ENCODE results near the gene CNPY3. TPM values are rescaled to one million over a fixed set of nuclear protein-coding genes. Genes with fewer than 3 reads are reported as not detected.

The CNPY3 gene
- total and polyA plus RNA-seq, 2 of the 13 experiments (the other 11 are each of a cell fraction or from before 2014, with no cell fraction given), result 42.3 to 60.2 TPM

GRCh38 chr6:42890311-42891198 lies 38.7 kb upstream of the CNPY3 start:
- H3K4me1 ChIP-seq (ENCODE audit: insufficient read depth, low read length), result peaks cover 46% of the 10 kb centered on the region
- peak overlapping the region; percentile 11 for H2AFZ ChIP-seq (ENCODE audit: low read length)
- WGBS (ENCODE audit: low lambda C conversion rate), result under 1% methylated on average over 47 of the region's 63 CpGs
- H3K79me2 ChIP-seq (ENCODE audit: insufficient read depth, low read length), result no peaks in the 10 kb centered on the region
- peak overlapping the region; percentile 93 for H3K9ac ChIP-seq (ENCODE audit: insufficient read depth, low read depth, low read length)
- POLR2A ChIA-PET, result interaction anchor here (1.0 to 7.3 kb wide), 13 partner anchors 11 to 205 kb away, joined by 3 to 147 read pairs (median 7); partner anchors contain the start of genes BICRAL, CNPY3, GNMT and KLC4
- intact Hi-C loops (cut with micrococcal nuclease; ENCODE audit: unreplicated experiment), result loop anchor here (1.0 to 5.0 kb wide), 2 partner anchors 11 to 163 kb away; partner anchors contain the start of gene RPL7L1
- CTCF ChIA-PET (ENCODE audit: low intra/inter-chr PET ratio, low total read pairs), result no interaction called here
- DNase-seq (ENCODE audit: low spot score) (peak; percentile 95), FAIRE-seq (peak; percentile 88), ATAC-seq (peak; percentile 91)
- H3K4me2 ChIP-seq (ENCODE audit: low read depth, low read length), result peak overlapping the region; percentile 89
- H3K36me3 ChIP-seq (replicated peaks in 1 of 2; ENCODE audit: control insufficient read depth in 1 of 2, insufficient read depth in 2 of 2, low read length in 2 of 2), result peaks cover 7 to 10% of the 10 kb centered on the region in 2 experiments
- in situ Hi-C loops (cut with HindIII; ENCODE audit: extremely low pct_ligation_motif_present, low pct_unique_long_range_greater_than_20kb), result no loop called here
- no peaks in the 10 kb centered on the region for H4K20me1 ChIP-seq (ENCODE audit: insufficient read depth, low read length)
- peak overlapping the region; percentile 75 to 95 (median 86) for H3K4me3 ChIP-seq (replicated peaks in 1 of 3; ENCODE audit: insufficient read depth in 1 of 3, low read depth in 2 of 3, low read length in 3 of 3)
- TSS peak; percentile 93 for BruUV-seq (replicated peaks)
- H3K9me3 ChIP-seq (ENCODE audit: low read length), result no peaks in the 10 kb centered on the region
- no peaks in the 10 kb centered on the region for H3K27me3 ChIP-seq (ENCODE audit: control insufficient read depth in 1 of 2, insufficient read depth in 2 of 2, low read length in 2 of 2)
- H3K27ac ChIP-seq (ENCODE audit: extremely low read length, insufficient read depth, low read length), result peak overlapping the region; percentile 94
- TF ChIP-seq, protein P1, sequence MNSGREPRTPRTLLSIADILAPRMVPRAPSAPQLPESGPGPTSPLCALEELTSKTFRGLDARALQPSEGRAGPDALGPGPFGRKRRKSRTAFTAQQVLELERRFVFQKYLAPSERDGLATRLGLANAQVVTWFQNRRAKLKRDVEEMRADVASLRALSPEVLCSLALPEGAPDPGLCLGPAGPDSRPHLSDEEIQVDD (CRISPR knock-in tag; IDR thresholded peaks at IDR 0.05; ENCODE audit: borderline replicate concordance), result peak; percentile 81; the same call in 1 of the 2 replicates
- TF ChIP-seq, protein P2, sequence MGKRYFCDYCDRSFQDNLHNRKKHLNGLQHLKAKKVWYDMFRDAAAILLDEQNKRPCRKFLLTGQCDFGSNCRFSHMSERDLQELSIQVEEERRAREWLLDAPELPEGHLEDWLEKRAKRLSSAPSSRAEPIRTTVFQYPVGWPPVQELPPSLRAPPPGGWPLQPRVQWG (CRISPR knock-in tag; IDR thresholded peaks at IDR 0.05; ENCODE audit: borderline replicate concordance, low read depth), result no peak
- TF ChIP-seq MEIS2 (CRISPR knock-in tag; IDR thresholded peaks at IDR 0.05), result no peak; the same call in 1 of the 2 replicates
- TF ChIP-seq CREM (IDR thresholded peaks at IDR 0.05), result peak; percentile 35; the same call in 1 of the 2 replicates
- no peak for TF ChIP-seq CREM (CRISPR knock-in tag; IDR thresholded peaks at IDR 0.05)
- TF ChIP-seq ZFP36 (IDR thresholded peaks at IDR 0.05; ENCODE audit: borderline replicate concordance, low read depth, low read length, partially characterized antibody), result no peak
- TF ChIP-seq MED8 (CRISPR knock-in tag; IDR thresholded peaks at IDR 0.05; ENCODE audit: insufficient replicate concordance), result no peak
- TF ChIP-seq, protein P3, sequence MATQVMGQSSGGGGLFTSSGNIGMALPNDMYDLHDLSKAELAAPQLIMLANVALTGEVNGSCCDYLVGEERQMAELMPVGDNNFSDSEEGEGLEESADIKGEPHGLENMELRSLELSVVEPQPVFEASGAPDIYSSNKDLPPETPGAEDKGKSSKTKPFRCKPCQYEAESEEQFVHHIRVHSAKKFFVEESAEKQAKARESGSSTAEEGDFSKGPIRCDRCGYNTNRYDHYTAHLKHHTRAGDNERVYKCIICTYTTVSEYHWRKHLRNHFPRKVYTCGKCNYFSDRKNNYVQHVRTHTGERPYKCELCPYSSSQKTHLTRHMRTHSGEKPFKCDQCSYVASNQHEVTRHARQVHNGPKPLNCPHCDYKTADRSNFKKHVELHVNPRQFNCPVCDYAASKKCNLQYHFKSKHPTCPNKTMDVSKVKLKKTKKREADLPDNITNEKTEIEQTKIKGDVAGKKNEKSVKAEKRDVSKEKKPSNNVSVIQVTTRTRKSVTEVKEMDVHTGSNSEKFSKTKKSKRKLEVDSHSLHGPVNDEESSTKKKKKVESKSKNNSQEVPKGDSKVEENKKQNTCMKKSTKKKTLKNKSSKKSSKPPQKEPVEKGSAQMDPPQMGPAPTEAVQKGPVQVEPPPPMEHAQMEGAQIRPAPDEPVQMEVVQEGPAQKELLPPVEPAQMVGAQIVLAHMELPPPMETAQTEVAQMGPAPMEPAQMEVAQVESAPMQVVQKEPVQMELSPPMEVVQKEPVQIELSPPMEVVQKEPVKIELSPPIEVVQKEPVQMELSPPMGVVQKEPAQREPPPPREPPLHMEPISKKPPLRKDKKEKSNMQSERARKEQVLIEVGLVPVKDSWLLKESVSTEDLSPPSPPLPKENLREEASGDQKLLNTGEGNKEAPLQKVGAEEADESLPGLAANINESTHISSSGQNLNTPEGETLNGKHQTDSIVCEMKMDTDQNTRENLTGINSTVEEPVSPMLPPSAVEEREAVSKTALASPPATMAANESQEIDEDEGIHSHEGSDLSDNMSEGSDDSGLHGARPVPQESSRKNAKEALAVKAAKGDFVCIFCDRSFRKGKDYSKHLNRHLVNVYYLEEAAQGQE (IDR thresholded peaks at IDR 0.05; ENCODE audit: borderline replicate concordance in 1 of 2, low read depth in 1 of 2, low read length in 2 of 2), result no peak; a peak in 1 of 4 replicates
- peak; percentile 89 for TF ChIP-seq ZFP41 (CRISPR knock-in tag; IDR thresholded peaks at IDR 0.05; ENCODE audit: borderline replicate concordance)
- peak; percentile 94; the same call in 1 of the 2 replicates for TF ChIP-seq ZNF44 (CRISPR knock-in tag; IDR thresholded peaks at IDR 0.05)
- peak; percentile 91 for TF ChIP-seq KAT8 (CRISPR knock-in tag; IDR thresholded peaks at IDR 0.05)
- TF ChIP-seq NR2F6 (IDR thresholded peaks at IDR 0.05), result no peak
- peak; percentile 42 for TF ChIP-seq NR2F6 (CRISPR knock-in tag; IDR thresholded peaks at IDR 0.05)
- TF ChIP-seq ZUFSP (CRISPR knock-in tag; IDR thresholded peaks at IDR 0.05; ENCODE audit: borderline replicate concordance), result no peak
- no peak for TF ChIP-seq SMC3 (IDR thresholded peaks at IDR 0.05; ENCODE audit: low read length)
- TF ChIP-seq ZNF790 (CRISPR knock-in tag; IDR thresholded peaks at IDR 0.05; ENCODE audit: borderline replicate concordance), result peak; percentile 98; the same call in 1 of the 2 replicates
